ENCODE data around the gene RHBDL1.

- no peak for TF ChIP-seq HDAC6 (IDR thresholded peaks at IDR 0.05; ENCODE audit: low read depth, low read length)
- no peak for TF ChIP-seq JUN (IDR thresholded peaks at IDR 0.05; ENCODE audit: low read depth, low read length)
- TF ChIP-seq CEBPB (IDR thresholded peaks at IDR 0.05; ENCODE audit: low read depth, low read length) = no peak
- TF ChIP-seq CTCF (IDR thresholded peaks at IDR 0.05; ENCODE audit: control extremely low read depth in 1 of 3, insufficient read depth in 1 of 3, low read depth in 1 of 3, low read length in 3 of 3) = no peak
- TF ChIP-seq EP300 (IDR thresholded peaks at IDR 0.05; ENCODE audit: borderline replicate concordance in 1 of 2, low read depth in 2 of 2, low read length in 2 of 2) = no peak
- no peak for TF ChIP-seq CBX5 (IDR thresholded peaks at IDR 0.05; ENCODE audit: low read depth, low read length)
Observed at GRCh38 chr16:672371-672770, 3.1 kb upstream of the RHBDL1 start.
